Fibroblast of lung (primary cell): Measurements from ENCODE around the gene USP31. TPM values are rescaled to one million over a fixed set of nuclear protein-coding genes. Genes with fewer than 3 reads are reported as not detected.

Source experiments
- DNase-seq, 2 donors: peaks; one replicate each; pipeline versions ENCODE4 v3.0.0 to v3.0.0-alpha.2; 2010; ENCODE audit warnings: low read depth in 2 of 2
- H2AFZ ChIP-seq: 2 replicates; pipeline ENCODE4 v1.5.1; 2012; ENCODE audit warnings: low read length, control low read depth, inconsistent platforms
- H3K27ac ChIP-seq: 2 replicates; pipeline ENCODE4 v1.5.1; 2011; ENCODE audit warnings: low read length, control low read depth; ENCODE audit not compliant: insufficient read depth
- H3K27me3 ChIP-seq: 2 replicates; pipeline ENCODE4 v1.5.1; 2011; ENCODE audit warnings: mild to moderate bottlenecking, low read length; ENCODE audit not compliant: control insufficient read depth, insufficient read depth
- H3K36me3 ChIP-seq: 2 replicates; pipeline ENCODE4 v1.5.1; 2011; ENCODE audit warnings: low read length; ENCODE audit not compliant: control insufficient read depth, insufficient read depth
- H3K4me1 ChIP-seq: 2 replicates; pipeline ENCODE4 v1.5.1; 2011; ENCODE audit warnings: low read length; ENCODE audit not compliant: control insufficient read depth, insufficient read depth; ENCODE audit errors: extremely low read depth
- H3K4me2 ChIP-seq: 2 replicates; pipeline ENCODE4 v1.5.1; 2011; ENCODE audit warnings: low read length, control low read depth; ENCODE audit not compliant: insufficient read depth; ENCODE audit errors: extremely low read depth
- H3K4me3 ChIP-seq, 4 experiments: fragments of 200-600 bp in 1 of 4; sonication (generic) in 1 of 4; replicated peaks in 1 of 4; 2 replicates each; pipeline ENCODE4 v1.5.1; 2011 to 2016; ENCODE audit warnings: low read length in 4 of 4, low read depth in 3 of 4, mild to moderate bottlenecking in 3 of 4, control low read depth in 2 of 4, inconsistent platforms in 1 of 4, mixed read lengths in 1 of 4; ENCODE audit not compliant: insufficient read depth in 1 of 4; ENCODE audit errors: control extremely low read depth in 1 of 4
- H3K79me2 ChIP-seq: 2 replicates; pipeline ENCODE4 v1.5.1; 2012; ENCODE audit warnings: mild to moderate bottlenecking, low read length, inconsistent platforms; ENCODE audit not compliant: control insufficient read depth, insufficient read depth
- H3K9ac ChIP-seq: 2 replicates; pipeline ENCODE4 v1.5.1; 2011; ENCODE audit warnings: mild to moderate bottlenecking, low read length, control low read depth; ENCODE audit not compliant: insufficient read depth
- H3K9me3 ChIP-seq: 2 replicates; pipeline ENCODE4 v1.5.1; 2012; ENCODE audit warnings: low read depth, low read length; ENCODE audit not compliant: control insufficient read depth, insufficient read depth
- H4K20me1 ChIP-seq: 2 replicates; pipeline ENCODE4 v1.5.1; 2011; ENCODE audit warnings: low read length; ENCODE audit not compliant: control insufficient read depth, insufficient read depth; ENCODE audit errors: extremely low read depth
- EZH2 ChIP-seq: IDR thresholded peaks from 2 replicates; pipeline ENCODE4 v1.5.1; 2012; ENCODE audit warnings: low read length, control low read depth, mild to moderate bottlenecking; ENCODE audit errors: missing control alignments
- polyA plus RNA-seq, 2 donors: library from polyadenylated mRNA; depleted of rRNA in 1 of 2; stranded (reverse) in 1 of 2; unstranded in 1 of 2; fragments of >200 nt; gene quantifications; 2 replicates each; pipeline ENCODE4 v1.2.1, GENCODE V29; 2011 to 2012; ENCODE audit warnings: missing spikeins in 1 of 2
- total RNA-seq: library from RNA; depleted of rRNA; stranded (reverse); fragments of >200 nt; gene quantifications from 2 replicates; pipeline ENCODE4 v1.2.1, GENCODE V29; 2014
- TF ChIP-seq, protein P1 (sequence below), 2 donors: IDR thresholded peaks in 1 of 2; conservative IDR thresholded peaks in 1 of 2; 1 replicate in 1 of 2; 2 replicates in 1 of 2; pipeline ENCODE4 v1.5.1; 2011 to 2012; ENCODE audit warnings: low read length in 2 of 2, control low read depth in 1 of 2, inconsistent platforms in 1 of 2, low read depth in 1 of 2, mild to moderate bottlenecking in 1 of 2

USP31 gene
- total and polyA plus RNA-seq, 2 donors (not counting 1 experiment from before 2014, with no cell fraction given), result 4.8 to 5.8 TPM

DNA sequence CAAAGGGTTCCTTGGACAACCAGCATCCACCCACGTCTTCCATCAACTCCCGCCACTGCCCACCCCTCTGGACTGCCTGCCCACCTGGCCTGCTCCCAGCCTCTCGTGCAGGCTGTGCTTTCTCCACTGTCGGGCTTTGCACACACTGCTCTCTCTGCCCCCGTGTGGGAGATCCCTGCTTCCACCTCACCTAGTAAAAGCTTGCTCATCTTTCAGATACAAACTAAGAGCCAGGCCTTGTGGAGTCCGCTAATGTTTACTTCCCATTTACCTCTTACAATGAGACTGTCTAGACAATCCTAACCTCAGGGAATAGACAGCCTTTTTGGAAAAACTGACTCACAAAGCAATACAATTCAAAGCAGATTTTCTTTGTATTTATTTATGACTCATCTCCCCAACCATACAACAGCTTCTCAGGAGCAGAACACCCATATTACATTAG lies 67.6 kb downstream of the USP31 start:
- H3K36me3 ChIP-seq, result peaks cover 2% of the 10 kb centered on the region
- H3K4me2 ChIP-seq, result no peak overlapping the region
- no peaks in the 10 kb centered on the region for H3K4me1 ChIP-seq
- no peak overlapping the region for H3K27ac ChIP-seq
- no peaks in the 10 kb centered on the region for H3K9me3 ChIP-seq
- no peaks in the 10 kb centered on the region for H3K79me2 ChIP-seq
- DNase-seq, result peak in 1 of 2 donors; percentile 90
- no peak for TF ChIP-seq EZH2
- TF ChIP-seq, protein P1, sequence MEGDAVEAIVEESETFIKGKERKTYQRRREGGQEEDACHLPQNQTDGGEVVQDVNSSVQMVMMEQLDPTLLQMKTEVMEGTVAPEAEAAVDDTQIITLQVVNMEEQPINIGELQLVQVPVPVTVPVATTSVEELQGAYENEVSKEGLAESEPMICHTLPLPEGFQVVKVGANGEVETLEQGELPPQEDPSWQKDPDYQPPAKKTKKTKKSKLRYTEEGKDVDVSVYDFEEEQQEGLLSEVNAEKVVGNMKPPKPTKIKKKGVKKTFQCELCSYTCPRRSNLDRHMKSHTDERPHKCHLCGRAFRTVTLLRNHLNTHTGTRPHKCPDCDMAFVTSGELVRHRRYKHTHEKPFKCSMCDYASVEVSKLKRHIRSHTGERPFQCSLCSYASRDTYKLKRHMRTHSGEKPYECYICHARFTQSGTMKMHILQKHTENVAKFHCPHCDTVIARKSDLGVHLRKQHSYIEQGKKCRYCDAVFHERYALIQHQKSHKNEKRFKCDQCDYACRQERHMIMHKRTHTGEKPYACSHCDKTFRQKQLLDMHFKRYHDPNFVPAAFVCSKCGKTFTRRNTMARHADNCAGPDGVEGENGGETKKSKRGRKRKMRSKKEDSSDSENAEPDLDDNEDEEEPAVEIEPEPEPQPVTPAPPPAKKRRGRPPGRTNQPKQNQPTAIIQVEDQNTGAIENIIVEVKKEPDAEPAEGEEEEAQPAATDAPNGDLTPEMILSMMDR (conservative IDR thresholded peaks at IDR 0.05 in 1 of 2, IDR thresholded peaks at IDR 0.05 in 1 of 2; ENCODE audit: low read depth in 1 of 2, low read length in 2 of 2), result no peak
- no peaks in the 10 kb centered on the region for H4K20me1 ChIP-seq
- no peak overlapping the region for H2AFZ ChIP-seq
- no peak overlapping the region for H3K4me3 ChIP-seq
- no peaks in the 10 kb centered on the region for H3K27me3 ChIP-seq
- no peak overlapping the region for H3K9ac ChIP-seq

DNA sequence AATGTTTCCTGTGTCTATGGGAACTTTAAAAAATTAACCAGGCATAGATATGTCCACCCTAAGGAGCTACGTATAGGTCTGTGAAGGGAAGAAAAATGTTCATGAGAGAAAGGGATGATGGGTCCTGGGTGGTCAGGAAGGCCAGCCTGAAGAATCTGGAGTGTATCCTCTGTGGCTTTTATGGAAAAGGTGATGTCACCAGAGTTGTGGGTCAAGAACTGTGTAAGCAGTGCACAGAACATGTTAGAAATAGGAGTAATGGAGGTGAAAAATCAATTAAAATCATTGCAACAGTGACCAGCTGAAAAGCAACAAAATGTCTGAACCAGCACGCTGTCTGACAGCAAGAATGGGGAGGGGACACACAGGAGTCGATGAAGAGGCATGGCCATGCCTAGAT lies 68.5 kb downstream of the USP31 start:
- TF ChIP-seq, protein P1 (conservative IDR thresholded peaks at IDR 0.05 in 1 of 2, IDR thresholded peaks at IDR 0.05 in 1 of 2; ENCODE audit: low read depth in 1 of 2, low read length in 2 of 2), result no peak
- no peak for TF ChIP-seq EZH2
- Histone ChIP-seq H3K27ac (no peak overlapping the region), H3K9me3 (no peaks in the 10 kb centered on the region), H2AFZ (no peak overlapping the region), H3K4me2 (no peak overlapping the region), H3K4me1 (no peaks in the 10 kb centered on the region), H4K20me1 (no peaks in the 10 kb centered on the region), H3K36me3 (peaks cover 2% of the 10 kb centered on the region), H3K9ac (no peak overlapping the region), H3K4me3 (no peak overlapping the region), H3K79me2 (no peaks in the 10 kb centered on the region), H3K27me3 (no peaks in the 10 kb centered on the region)
- DNase-seq, result peak in 1 of 2 donors; percentile 6

DNA sequence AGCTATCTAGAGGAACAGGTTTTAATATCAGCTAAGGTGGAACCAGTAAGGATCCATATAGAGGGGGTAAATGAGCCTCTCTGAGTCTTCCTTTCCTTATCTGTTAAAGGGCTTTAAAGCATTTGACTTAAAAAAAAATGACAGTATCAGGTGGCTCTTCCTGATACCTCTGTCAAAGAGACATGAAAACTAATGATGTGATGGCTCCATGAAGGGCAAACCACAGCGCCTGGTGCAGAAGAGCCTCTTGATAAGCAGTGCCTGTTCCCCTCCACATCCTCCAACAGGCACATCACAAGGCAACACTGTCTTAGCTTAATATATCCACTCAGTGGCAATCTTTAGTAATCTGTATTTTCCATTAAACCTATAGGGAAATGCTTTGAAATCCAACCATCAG lies 68.9 kb downstream of the USP31 start:
- peaks cover 2% of the 10 kb centered on the region for H3K36me3 ChIP-seq
- H4K20me1 ChIP-seq, result no peaks in the 10 kb centered on the region
- no peaks in the 10 kb centered on the region for H3K79me2 ChIP-seq
- H3K27ac ChIP-seq, result no peak overlapping the region
- no peak overlapping the region for H3K4me3 ChIP-seq
- DNase-seq, result no peak
- no peaks in the 10 kb centered on the region for H3K27me3 ChIP-seq
- no peaks in the 10 kb centered on the region for H3K9me3 ChIP-seq
- H3K9ac ChIP-seq, result no peak overlapping the region
- no peak overlapping the region for H2AFZ ChIP-seq
- H3K4me1 ChIP-seq, result no peaks in the 10 kb centered on the region
- H3K4me2 ChIP-seq, result no peak overlapping the region
- TF ChIP-seq EZH2, result no peak
- TF ChIP-seq, protein P1 (conservative IDR thresholded peaks at IDR 0.05 in 1 of 2, IDR thresholded peaks at IDR 0.05 in 1 of 2; ENCODE audit: low read depth in 1 of 2, low read length in 2 of 2), result no peak
